Adrenal gland (tissue), 5 donors: ENCODE data around the gene UBE2B.

Experiments
- CTCF ChIP-seq, 6 experiments: fragments of 450-650 bp in 4 of 6; fragments of 200-600 bp in 2 of 6; sonication (generic) in 1 of 6; IDR thresholded peaks; 1 replicate in 5 of 6; 2 replicates in 1 of 6; pipeline versions ENCODE4 v1.5.1 to v1.8.0; 2016 to 2021; ENCODE audit warnings: antibody characterized with exemption in 6 of 6, mild to moderate bottlenecking in 2 of 6, moderate library complexity in 1 of 6
- POLR2A ChIP-seq, 2 donors: fragments of 450-650 bp; IDR thresholded peaks; one replicate each; pipeline ENCODE4 v1.6.1; 2017; ENCODE audit warnings: antibody characterized with exemption in 2 of 2, mild to moderate bottlenecking in 2 of 2, moderate library complexity in 1 of 2
- donor health status: DM: no; HTN: no; CAD: no.

- TF ChIP-seq CTCF (IDR thresholded peaks at IDR 0.05): no peak
- TF ChIP-seq POLR2A (IDR thresholded peaks at IDR 0.05): no peak
These were observed 52.0 kb downstream of the UBE2B start for GRCh38 chr5:134423376-134423775.
